Measurements from ENCODE around the gene SERPINA1. TPM values are rescaled to one million over a fixed set of nuclear protein-coding genes. Genes with fewer than 3 reads are reported as not detected.
"Not testable (repeated sequence)": the region's sequence is repeated elsewhere in the genome, so short reads cannot be mapped to it uniquely, and the experiment has no call there.

Gene SERPINA1
- total RNA-seq, 2 experiments from 2014 or later = 0.43 to 0.53 TPM

GRCh38 chr14:94376976-94377865 lies 11.2 kb downstream of the SERPINA1 start:
- CTCF ChIA-PET = no interaction called here
- Mint-ChIP-seq H3K27me3 (peaks cover 4% of the 10 kb centered on the region), H3K27ac (no peak overlapping the region), H3K4me3 (no peak overlapping the region), H3K4me1 (peaks cover 2% of the 10 kb centered on the region), H3K36me3 (ENCODE audit: low read depth) (no peaks in the 10 kb centered on the region), H3K9me3 (no peaks in the 10 kb centered on the region)
- POLR2A ChIA-PET = no interaction called here
- no peak for DNase-seq

DNA sequence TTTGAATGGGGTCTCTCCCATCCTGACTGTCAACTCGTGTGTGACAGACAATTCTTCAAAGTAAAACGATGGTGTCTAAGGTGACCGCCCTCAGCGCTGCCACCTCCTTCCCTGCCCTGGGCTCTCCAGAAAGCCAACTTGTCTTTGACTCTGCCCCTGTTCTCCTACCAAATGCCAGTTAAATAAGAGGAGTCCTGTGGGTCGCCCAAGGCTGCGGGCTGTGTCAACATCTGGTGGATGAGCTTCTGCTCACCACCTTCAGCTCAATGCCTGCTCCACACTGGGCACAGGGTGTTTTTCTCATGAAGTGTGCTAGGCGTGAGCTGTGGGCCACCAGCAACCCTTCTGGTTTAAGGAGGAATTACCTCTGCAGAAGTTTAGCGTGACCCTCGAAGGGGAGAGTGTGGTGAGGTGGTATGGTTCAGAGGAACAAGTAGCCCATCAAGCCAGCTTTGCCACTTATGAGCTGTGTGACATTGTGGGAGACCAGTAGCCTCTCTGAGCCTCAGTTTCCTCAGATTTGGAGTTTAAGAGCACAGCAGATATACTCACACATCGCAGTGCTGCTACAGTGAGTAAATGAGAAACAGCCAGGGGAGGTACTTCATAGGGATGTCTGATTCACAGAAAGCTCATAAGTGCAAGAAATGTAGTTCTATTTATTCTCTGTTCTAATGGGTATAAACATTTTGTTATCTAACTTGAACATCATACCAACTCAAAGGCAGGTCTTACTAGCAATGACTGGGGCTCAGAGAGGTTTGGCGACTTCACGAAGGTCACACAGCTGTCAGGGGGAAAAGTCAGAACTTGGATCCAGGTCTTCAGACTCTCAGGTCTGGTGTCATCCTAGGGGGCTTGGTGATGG lies 12.1 kb downstream of the SERPINA1 start:
- ChIA-PET POLR2A (no interaction called here), CTCF (no interaction called here)
- no peaks in the 10 kb centered on the region for H3K9me3 Mint-ChIP-seq
- peaks cover 4% of the 10 kb centered on the region for H3K27me3 Mint-ChIP-seq
- no peak overlapping the region for H3K27ac Mint-ChIP-seq
- peaks cover 2% of the 10 kb centered on the region for H3K4me1 Mint-ChIP-seq
- no peak overlapping the region for H3K4me3 Mint-ChIP-seq
- DNase-seq = no peak
- H3K36me3 Mint-ChIP-seq (ENCODE audit: low read depth) = no peaks in the 10 kb centered on the region

DNA sequence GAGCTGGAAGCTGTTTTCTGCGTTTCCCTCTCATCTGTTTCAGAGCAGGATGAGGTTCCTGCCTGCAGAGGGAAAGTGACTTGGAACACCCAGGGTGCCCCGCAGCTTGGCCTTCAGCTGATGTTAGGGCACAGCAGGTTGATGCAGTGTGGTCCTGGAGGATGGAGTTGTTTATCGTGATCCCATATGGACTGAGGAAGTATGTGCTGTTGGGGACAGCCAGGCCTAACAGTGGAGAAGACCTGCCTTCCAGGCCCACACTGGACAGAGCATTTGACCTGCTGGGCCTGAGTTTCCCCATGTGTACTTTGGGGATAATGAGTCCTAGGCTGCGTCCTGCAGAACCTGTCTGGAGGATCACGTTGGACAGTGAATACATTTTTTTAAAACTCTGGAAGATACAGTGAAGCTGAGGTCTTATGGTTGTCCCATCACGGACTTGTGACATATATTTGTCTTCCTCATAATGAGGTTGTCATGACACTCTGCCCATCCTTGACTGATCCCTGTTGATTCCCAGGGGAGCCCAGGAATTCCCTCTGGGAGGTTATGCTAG lies 12.8 kb downstream of the SERPINA1 start:
- DNase-seq = no peak
- Mint-ChIP-seq H3K27ac (no peak overlapping the region), H3K27me3 (peaks cover 4% of the 10 kb centered on the region), H3K36me3 (ENCODE audit: low read depth) (no peaks in the 10 kb centered on the region), H3K4me3 (no peak overlapping the region), H3K4me1 (peaks cover 2% of the 10 kb centered on the region), H3K9me3 (no peaks in the 10 kb centered on the region)
- CTCF ChIA-PET = no interaction called here
- POLR2A ChIA-PET = no interaction called here

DNA sequence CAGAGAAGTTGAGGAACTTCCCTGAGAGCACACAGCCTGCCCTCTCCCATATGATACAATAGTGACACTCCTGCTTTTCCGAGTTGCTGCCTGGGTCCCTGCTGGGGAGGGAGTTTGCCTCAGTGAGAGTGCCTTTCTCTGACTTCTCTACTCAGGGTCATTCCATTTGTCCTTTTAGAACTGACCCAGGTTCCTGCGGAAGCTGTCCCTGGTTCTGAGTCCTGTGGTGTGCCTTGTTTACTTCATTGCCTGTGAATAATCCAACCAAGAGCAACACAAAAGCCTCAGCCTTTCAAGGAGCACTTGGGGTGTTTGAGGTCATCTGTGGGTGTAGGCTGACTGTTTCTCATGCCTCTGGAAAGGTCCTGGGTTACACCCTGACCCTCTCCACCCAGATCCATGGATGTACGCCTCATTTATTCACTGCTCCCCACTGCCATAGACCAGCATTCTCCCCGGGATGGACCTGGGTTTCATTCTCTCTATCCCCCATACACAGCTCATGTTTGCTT lies 13.6 kb downstream of the SERPINA1 start:
- Mint-ChIP-seq H3K27me3 (peaks cover 4% of the 10 kb centered on the region), H3K36me3 (ENCODE audit: low read depth) (no peaks in the 10 kb centered on the region), H3K4me1 (peaks cover 2% of the 10 kb centered on the region), H3K9me3 (no peaks in the 10 kb centered on the region), H3K27ac (no peak overlapping the region), H3K4me3 (no peak overlapping the region)
- POLR2A ChIA-PET = no interaction called here
- DNase-seq = no peak
- CTCF ChIA-PET = no interaction called here

- Mint-ChIP-seq H3K36me3 (ENCODE audit: low read depth) (no peaks in the 10 kb centered on the region), H3K27me3 (peaks cover 4% of the 10 kb centered on the region), H3K9me3 (no peaks in the 10 kb centered on the region), H3K4me1 (peaks cover 2% of the 10 kb centered on the region), H3K4me3 (no peak overlapping the region), H3K27ac (no peak overlapping the region)
- CTCF ChIA-PET = no interaction called here
- DNase-seq = no peak
- POLR2A ChIA-PET = no interaction called here
Observed at GRCh38 chr14:94374116-94374515, 14.3 kb downstream of the SERPINA1 start.

- no peak overlapping the region for H3K4me3 Mint-ChIP-seq
- no peak for DNase-seq
- no peaks in the 10 kb centered on the region for H3K9me3 Mint-ChIP-seq
- H3K27me3 Mint-ChIP-seq = peaks cover 4% of the 10 kb centered on the region
- CTCF ChIA-PET = no interaction called here
- no peaks in the 10 kb centered on the region for H3K36me3 Mint-ChIP-seq (ENCODE audit: low read depth)
- POLR2A ChIA-PET = no interaction called here
- H3K4me1 Mint-ChIP-seq = peaks cover 2% of the 10 kb centered on the region
- no peak overlapping the region for H3K27ac Mint-ChIP-seq
Observed at GRCh38 chr14:94373708-94374107, 14.7 kb downstream of the SERPINA1 start.

GRCh38 chr14:94372021-94372605 lies 16.3 kb downstream of the SERPINA1 start:
- no peaks in the 10 kb centered on the region for H3K36me3 Mint-ChIP-seq (ENCODE audit: low read depth)
- H3K27me3 Mint-ChIP-seq = peaks cover 4% of the 10 kb centered on the region
- ChIA-PET CTCF (no interaction called here), POLR2A (no interaction called here)
- no peak overlapping the region for H3K4me3 Mint-ChIP-seq
- no peak overlapping the region for H3K27ac Mint-ChIP-seq
- peaks cover 2% of the 10 kb centered on the region for H3K4me1 Mint-ChIP-seq
- no peaks in the 10 kb centered on the region for H3K9me3 Mint-ChIP-seq
- no peak for DNase-seq

DNA sequence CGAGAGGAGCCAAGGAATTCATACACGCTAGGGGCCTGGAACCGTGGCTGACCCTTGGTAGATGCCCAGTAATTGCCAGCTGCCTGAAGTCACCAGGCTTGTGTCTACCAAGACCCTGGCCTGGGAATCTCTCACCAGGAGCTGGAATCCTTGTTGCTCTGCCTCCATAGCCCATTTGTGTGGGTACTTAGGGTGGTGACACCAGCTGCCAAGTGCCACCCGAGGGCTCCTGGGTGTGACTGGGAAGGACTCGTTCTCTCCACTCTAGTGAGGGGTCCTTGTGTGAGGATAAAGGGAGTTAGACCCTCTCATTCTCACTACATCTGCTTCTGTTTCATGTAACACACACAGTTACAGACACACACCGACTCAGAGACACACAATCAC lies 17.9 kb downstream of the SERPINA1 start:
- H3K27me3 Mint-ChIP-seq = peaks cover 4% of the 10 kb centered on the region

GRCh38 chr14:94369766-94370523 lies 18.5 kb downstream of the SERPINA1 start:
- H3K27me3 Mint-ChIP-seq; CTCF ChIA-PET; H3K27ac Mint-ChIP-seq; POLR2A ChIA-PET; H3K4me1 Mint-ChIP-seq; DNase-seq; H3K36me3 Mint-ChIP-seq (ENCODE audit: low read depth); H3K4me3 Mint-ChIP-seq; H3K9me3 Mint-ChIP-seq: not testable (repeated sequence)

More for the DNA sequence above, 17.9 kb downstream of the SERPINA1 start:
- H3K27ac Mint-ChIP-seq = no peak overlapping the region
- H3K9me3 Mint-ChIP-seq = no peaks in the 10 kb centered on the region
- H3K4me1 Mint-ChIP-seq = no peaks in the 10 kb centered on the region
- ChIA-PET CTCF (no interaction called here), POLR2A (no interaction called here)
- no peaks in the 10 kb centered on the region for H3K36me3 Mint-ChIP-seq (ENCODE audit: low read depth)
- H3K4me3 Mint-ChIP-seq = no peak overlapping the region
- no peak for DNase-seq

GRCh38 chr14:94368956-94369355 lies 19.4 kb downstream of the SERPINA1 start:
- no peak for DNase-seq
- POLR2A ChIA-PET = no interaction called here
- Mint-ChIP-seq H3K27ac (no peak overlapping the region), H3K9me3 (no peaks in the 10 kb centered on the region), H3K36me3 (ENCODE audit: low read depth) (no peaks in the 10 kb centered on the region), H3K27me3 (no peaks in the 10 kb centered on the region), H3K4me1 (no peaks in the 10 kb centered on the region), H3K4me3 (no peak overlapping the region)
- CTCF ChIA-PET = no interaction called here

DNA sequence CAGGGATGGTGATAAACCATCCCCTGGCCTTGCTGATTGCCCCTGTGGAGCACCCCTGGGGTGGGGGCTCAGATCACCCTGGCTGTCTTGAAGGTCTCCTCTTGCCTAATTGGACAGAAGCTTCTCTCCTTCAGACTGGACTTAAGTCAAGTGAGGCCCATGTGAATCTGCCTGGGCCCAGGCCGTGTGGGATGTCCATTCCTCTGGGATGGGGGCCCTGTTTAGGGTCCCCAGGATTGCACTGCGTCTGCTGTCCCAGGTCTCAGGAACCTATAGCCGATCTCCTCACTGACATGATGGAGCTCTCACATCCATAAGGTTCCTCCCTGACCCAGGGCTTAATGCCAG lies 20.2 kb downstream of the SERPINA1 start:
- no peaks in the 10 kb centered on the region for H3K36me3 Mint-ChIP-seq (ENCODE audit: low read depth)
- ChIA-PET CTCF (no interaction called here), POLR2A (no interaction called here)
- no peak overlapping the region for H3K4me3 Mint-ChIP-seq
- H3K27me3 Mint-ChIP-seq = no peaks in the 10 kb centered on the region
- H3K4me1 Mint-ChIP-seq = no peaks in the 10 kb centered on the region
- no peak for DNase-seq
- H3K9me3 Mint-ChIP-seq = no peaks in the 10 kb centered on the region
- no peak overlapping the region for H3K27ac Mint-ChIP-seq

DNA sequence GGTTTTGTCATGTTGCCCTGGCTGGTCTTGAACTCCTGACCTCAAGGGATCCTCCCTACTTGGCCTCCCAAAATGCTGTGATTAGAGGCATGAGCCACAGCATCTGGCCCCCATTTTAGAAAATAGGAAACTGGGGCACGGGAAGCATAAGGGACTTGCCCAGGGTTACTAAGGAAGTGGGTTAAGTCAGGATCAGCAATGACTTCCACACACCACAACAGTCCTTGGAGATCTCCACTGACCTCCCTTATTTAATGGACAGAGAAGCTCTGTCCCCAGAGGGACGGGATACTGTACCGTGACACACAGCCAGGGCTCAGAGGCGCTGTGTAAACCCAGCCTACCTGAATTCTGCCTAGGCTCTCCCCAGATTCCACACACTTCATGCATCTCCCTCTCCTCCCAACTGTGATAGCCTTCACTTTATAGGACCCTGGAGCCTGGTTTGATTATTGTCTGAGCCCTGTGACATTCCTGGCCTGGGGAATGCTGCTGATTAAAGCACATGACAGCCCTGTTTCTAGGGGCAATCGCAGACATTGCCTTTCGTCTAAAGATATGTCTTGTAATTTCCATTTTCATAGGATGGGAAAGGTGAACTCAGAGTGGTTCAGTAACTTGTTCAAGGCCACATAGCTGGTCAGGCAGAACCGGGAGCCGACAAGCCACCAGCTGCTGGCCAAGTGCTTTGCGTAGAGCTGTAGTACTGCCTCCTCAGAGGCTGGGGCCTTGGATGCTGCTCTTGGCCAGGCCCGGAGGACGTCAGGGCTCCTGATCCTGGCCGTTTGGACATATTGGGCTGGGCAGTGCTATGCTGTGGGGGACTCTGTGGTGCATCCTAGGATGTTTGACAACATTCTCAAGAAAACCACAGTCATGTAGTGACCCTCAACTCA lies 20.8 kb downstream of the SERPINA1 start:
- no peaks in the 10 kb centered on the region for H3K27me3 Mint-ChIP-seq
- H3K36me3 Mint-ChIP-seq (ENCODE audit: low read depth) = no peaks in the 10 kb centered on the region
- H3K27ac Mint-ChIP-seq = no peak overlapping the region
- no peak for DNase-seq
- H3K4me3 Mint-ChIP-seq = no peak overlapping the region
- no peaks in the 10 kb centered on the region for H3K9me3 Mint-ChIP-seq
- no peaks in the 10 kb centered on the region for H3K4me1 Mint-ChIP-seq
- ChIA-PET CTCF (no interaction called here), POLR2A (no interaction called here)

Measured in activated CD4-positive, alpha-beta memory T cell treated with anti-CD3 and anti-CD28 coated beads, Interleukin-2, amount 10 ng/mL, durations not matched to agents 7 days and 5 days (primary cell).